H1 (cell line): Measurements from ENCODE around the gene MIOX. TPM values are rescaled to one million over a fixed set of nuclear protein-coding genes. Genes with fewer than 3 reads are reported as not detected.

Experiments used
- CTCF ChIA-PET: fragments of 300-600 bp; sonication (Branson Sonifier 250); formaldehyde crosslinking; loops from one replicate; lab custom pipeline; 2021; ENCODE audit not compliant: partially characterized antibody; lab: Charles Lee
- POLR2A ChIA-PET: fragments of 300-600 bp; sonication (Branson Sonifier 250); formaldehyde crosslinking; loops from one replicate; lab custom pipeline; 2021; ENCODE audit warnings: inconsistent platforms; ENCODE audit not compliant: partially characterized antibody; lab: Charles Lee
- DNase-seq, 2 experiments: peaks; one replicate each; pipeline versions ENCODE4 v3.0.0 to v3.0.0-alpha.2; 2010 to 2022; ENCODE audit warnings: low spot score in 2 of 2, low read depth in 1 of 2, mixed read lengths in 1 of 2
- FAIRE-seq: peaks from 2 replicates; lab custom pipeline; 2011; peaks lifted over from hg19 to GRCh38; lab: Jason Lieb, UNC
- H2AFZ ChIP-seq: 2 replicates; pipeline ENCODE4 v1.8.1; 2012; ENCODE audit warnings: low read length, inconsistent platforms
- H2AK5ac ChIP-seq: 2 replicates; pipeline ENCODE4 v1.6.1; 2013; ENCODE audit warnings: low read depth, low read length
- H2BK120ac ChIP-seq: replicated peaks from 2 replicates; pipeline ENCODE3; 2013; ENCODE audit warnings: low read depth, low read length, inconsistent platforms
- H2BK12ac ChIP-seq: 2 replicates; pipeline ENCODE4 v1.6.1; 2013; ENCODE audit warnings: low read depth, low read length
- H2BK15ac ChIP-seq: 2 replicates; pipeline ENCODE4 v1.6.1; 2013; ENCODE audit warnings: low read length
- H2BK20ac ChIP-seq: 2 replicates; pipeline ENCODE4 v1.6.1; 2013; ENCODE audit warnings: low read length
- H2BK5ac ChIP-seq: 2 replicates; pipeline ENCODE4 v1.6.1; 2013; ENCODE audit warnings: low read depth, low read length
- H3K14ac ChIP-seq: 2 replicates; pipeline ENCODE4 v1.6.1; 2013; ENCODE audit warnings: inconsistent platforms; ENCODE audit not compliant: insufficient read length
- H3K18ac ChIP-seq: 2 replicates; pipeline ENCODE4 v1.6.1; 2013; ENCODE audit warnings: low read length; ENCODE audit errors: extremely low read depth
- H3K23ac ChIP-seq: 2 replicates; pipeline ENCODE4 v1.6.1; 2013; ENCODE audit warnings: inconsistent platforms; ENCODE audit not compliant: insufficient read length
- H3K23me2 ChIP-seq: 2 replicates; pipeline ENCODE4 v1.6.1; 2013; ENCODE audit warnings: low read depth, low read length
- H3K27ac ChIP-seq: 2 replicates; pipeline ENCODE4 v1.6.1; 2011; ENCODE audit warnings: low read depth, low read length, inconsistent platforms
- H3K27me3 ChIP-seq, 4 experiments: replicated peaks in 1 of 4; 1 replicate in 1 of 4; 2 replicates in 3 of 4; pipeline versions ENCODE4 v1.6.1 to v1.8.1; 2011 to 2013; ENCODE audit warnings: low read length in 3 of 4, mild to moderate bottlenecking in 3 of 4, inconsistent platforms in 2 of 4, mixed read lengths in 2 of 4, moderate library complexity in 1 of 4; ENCODE audit not compliant: control insufficient read depth in 3 of 4, insufficient read depth in 3 of 4; ENCODE audit errors: extremely low read depth in 1 of 4
- H3K36me3 ChIP-seq, 4 experiments: 2 replicates each; pipeline versions ENCODE4 v1.6.1 to v1.8.1; 2011 to 2013; ENCODE audit warnings: mild to moderate bottlenecking in 4 of 4, low read length in 3 of 4, moderate library complexity in 2 of 4, control low read depth in 1 of 4, inconsistent platforms in 1 of 4; ENCODE audit not compliant: insufficient read depth in 4 of 4, control insufficient read depth in 2 of 4
- H3K4ac ChIP-seq: replicated peaks from 2 replicates; pipeline ENCODE3; 2013; ENCODE audit warnings: low read length, low read depth, mixed read lengths, inconsistent platforms; ENCODE audit not compliant: insufficient read length
- H3K4me1 ChIP-seq, 4 experiments: replicated peaks in 1 of 4; 1 replicate in 1 of 4; 2 replicates in 3 of 4; pipeline versions ENCODE4 v1.6.1 to v1.8.1; 2011 to 2013; ENCODE audit warnings: low read length in 3 of 4, inconsistent platforms in 2 of 4, mixed read lengths in 1 of 4; ENCODE audit not compliant: insufficient read depth in 4 of 4, control insufficient read depth in 3 of 4
- H3K4me2 ChIP-seq, 2 experiments: 2 replicates each; pipeline versions ENCODE4 v1.6.1 to v1.8.1; 2011 to 2013; ENCODE audit warnings: low read depth in 2 of 2, low read length in 2 of 2, control low read depth in 1 of 2, inconsistent platforms in 1 of 2, mild to moderate bottlenecking in 1 of 2; ENCODE audit not compliant: insufficient read depth in 1 of 2
- H3K4me3 ChIP-seq, 4 experiments: fragments of 200-600, 300-600 bp in 1 of 4; sonication (generic), shearing (Covaris generic), sonication (Bioruptor Twin) in 1 of 4; 2 replicates each; pipeline versions ENCODE4 v1.5.1 to v1.8.1; 2011 to 2016; ENCODE audit warnings: low read length in 4 of 4, low read depth in 3 of 4, control low read depth in 2 of 4, inconsistent platforms in 2 of 4, mild to moderate bottlenecking in 2 of 4, mixed read lengths in 1 of 4, moderate library complexity in 1 of 4; ENCODE audit not compliant: insufficient read depth in 2 of 4; ENCODE audit errors: extremely low read depth in 1 of 4
- H3K56ac ChIP-seq: replicated peaks from 2 replicates; pipeline ENCODE3; 2013; ENCODE audit warnings: low read depth, mild to moderate bottlenecking, mixed read lengths, low read length, inconsistent platforms; ENCODE audit not compliant: insufficient read length
- H3K79me1 ChIP-seq: 2 replicates; pipeline ENCODE4 v1.6.1; 2013; ENCODE audit warnings: low read depth, low read length, control low read depth
- H3K79me2 ChIP-seq, 2 experiments: 2 replicates each; pipeline versions ENCODE4 v1.6.1 to v1.8.1; 2012 to 2013; ENCODE audit warnings: low read length in 2 of 2, mild to moderate bottlenecking in 2 of 2, inconsistent platforms in 1 of 2; ENCODE audit not compliant: insufficient read depth in 2 of 2, control insufficient read depth in 1 of 2
- H3K9ac ChIP-seq, 4 experiments: replicated peaks in 1 of 4; 1 replicate in 1 of 4; 2 replicates in 3 of 4; pipeline versions ENCODE4 v1.6.1 to v1.8.1; 2011 to 2013; ENCODE audit warnings: low read depth in 3 of 4, low read length in 3 of 4, control low read depth in 2 of 4, mild to moderate bottlenecking in 2 of 4, moderate library complexity in 2 of 4, inconsistent platforms in 1 of 4; ENCODE audit errors: extremely low read depth in 1 of 4
- H3K9me3 ChIP-seq, 2 experiments: 2 replicates each; pipeline versions ENCODE4 v1.6.1 to v1.8.1; 2012 to 2013; ENCODE audit warnings: mild to moderate bottlenecking in 2 of 2, moderate library complexity in 2 of 2, control low read depth in 1 of 2, inconsistent platforms in 1 of 2, low read depth in 1 of 2, low read length in 1 of 2, mixed read lengths in 1 of 2; ENCODE audit not compliant: insufficient read depth in 2 of 2
- H4K20me1 ChIP-seq, 2 experiments: replicated peaks in 1 of 2; 2 replicates each; pipeline versions ENCODE3 to v1.8.1; 2011 to 2013; ENCODE audit warnings: inconsistent platforms in 2 of 2, low read length in 2 of 2, mild to moderate bottlenecking in 1 of 2; ENCODE audit not compliant: insufficient read depth in 2 of 2, control insufficient read depth in 1 of 2
- H4K5ac ChIP-seq: 2 replicates; pipeline ENCODE4 v1.6.1; 2013; ENCODE audit warnings: low read length, low read depth, mixed read lengths, inconsistent platforms; ENCODE audit not compliant: insufficient read length
- H4K8ac ChIP-seq: 2 replicates; pipeline ENCODE4 v1.8.0; 2013; ENCODE audit warnings: mild to moderate bottlenecking, moderate library complexity, low read length, inconsistent platforms; ENCODE audit not compliant: insufficient read depth; ENCODE audit errors: extremely low read depth
- H4K91ac ChIP-seq: replicated peaks from 2 replicates; pipeline ENCODE3; 2013; ENCODE audit warnings: low read length, mixed read lengths, inconsistent platforms; ENCODE audit not compliant: insufficient read length
- CBX5 ChIP-seq: fragments of 300-800, 300-1000 bp; sonication (generic); IDR thresholded peaks from 2 replicates; pipeline ENCODE4 v1.7.1; 2016; ENCODE audit warnings: antibody characterized with exemption, low read length, low read depth
- CEBPB ChIP-seq: IDR thresholded peaks from 2 replicates; pipeline ENCODE4 v1.6.1; 2012; ENCODE audit warnings: low read depth, low read length
- CHD1 ChIP-seq: IDR thresholded peaks from 2 replicates; pipeline ENCODE4 v1.6.1; 2012; ENCODE audit warnings: low read depth, low read length, improper control_type of control experiment
- EP300 ChIP-seq, 2 experiments: IDR thresholded peaks; 1 replicate in 1 of 2; 2 replicates in 1 of 2; pipeline ENCODE4 v1.6.1; 2011 to 2012; ENCODE audit warnings: low read depth in 2 of 2, low read length in 2 of 2, mild to moderate bottlenecking in 2 of 2, borderline replicate concordance in 1 of 2, inconsistent platforms in 1 of 2, moderate library complexity in 1 of 2
- FOSL1 ChIP-seq: IDR thresholded peaks from 2 replicates; pipeline ENCODE4 v1.6.1; 2011; ENCODE audit warnings: mild to moderate bottlenecking, low read depth, low read length, moderate library complexity; ENCODE audit not compliant: insufficient read depth
- NRF1 ChIP-seq: IDR thresholded peaks from 2 replicates; pipeline ENCODE4 v1.6.1; 2011; ENCODE audit warnings: mild to moderate bottlenecking, low read depth, low read length, improper control_type of control experiment
- RBBP5 ChIP-seq: IDR thresholded peaks from 2 replicates; pipeline ENCODE4 v1.7.1; 2012; ENCODE audit warnings: low read depth, mild to moderate bottlenecking, inconsistent platforms, low read length, moderate library complexity, borderline replicate concordance
- RXRA ChIP-seq: IDR thresholded peaks from 2 replicates; pipeline ENCODE4 v1.6.1; 2011; ENCODE audit warnings: low read depth, mild to moderate bottlenecking, low read length, moderate library complexity; ENCODE audit not compliant: insufficient read depth
- TCF12 ChIP-seq: IDR thresholded peaks from 2 replicates; pipeline ENCODE4 v1.6.1; 2011; ENCODE audit warnings: low read depth, mild to moderate bottlenecking, low read length
- TEAD4 ChIP-seq: IDR thresholded peaks from 2 replicates; pipeline ENCODE4 v1.6.1; 2012; ENCODE audit warnings: low read depth, low read length, inconsistent platforms, mixed read lengths
- YY1 ChIP-seq: IDR thresholded peaks from 2 replicates; pipeline ENCODE4 v1.6.1; 2011; ENCODE audit warnings: low read depth, mild to moderate bottlenecking, low read length
- ZNF274 ChIP-seq: IDR thresholded peaks from 2 replicates; pipeline ENCODE4 v1.7.0; 2012; ENCODE audit warnings: low read length, borderline replicate concordance; ENCODE audit errors: extremely low read depth
- WGBS, 2 experiments: shearing (Covaris generic) in 1 of 2; methylation state at CpG; one replicate each; pipeline versions ENCODE4 v1.1.6 to v1.1.7; 2013 to 2015; ENCODE audit warnings: low lambda C conversion rate in 2 of 2, mixed read lengths in 2 of 2, inconsistent platforms in 1 of 2, low coverage in 1 of 2, missing lambda C conversion rate in 1 of 2; ENCODE audit not compliant: insufficient replicate concordance in 2 of 2, insufficient coverage in 1 of 2, insufficient read length in 1 of 2; ENCODE audit errors: extremely low coverage in 1 of 2, missing lambda C conversion rate in 1 of 2; 5-methylcytosine and 5-hydroxymethylcytosine counted together
- polyA plus RNA-seq, 7 experiments: library from polyadenylated mRNA; depleted of rRNA in 3 of 7; stranded (reverse) in 5 of 7; unstranded in 2 of 7; fragments of >200 nt in 5 of 7; fragments of 200-250 nt in 2 of 7; gene quantifications; 1 replicate in 5 of 7; 2 replicates in 1 of 7; 4 replicates in 1 of 7; pipeline versions ENCODE4 v1.2.1 to v1.2.3, GENCODE V29; 2011 to 2013; ENCODE audit warnings: missing spikeins in 2 of 7, mixed read lengths in 2 of 7
- total RNA-seq: library from RNA; stranded (reverse); fragmentation: NEBNext Ultra II Directional; extraction: Animal tissue kit (Norgen Biotek cat#: 25700); gene quantifications from 2 replicates; pipeline ENCODE4 v1.2.1, GENCODE V29; 2021
- TF ChIP-seq, protein P1 (sequence below): IDR thresholded peaks from 2 replicates; pipeline ENCODE4 v1.6.1; 2012; ENCODE audit warnings: inconsistent platforms

Gene MIOX
- total and polyA plus RNA-seq, 2 of the 8 experiments (the other 6 are each of a cell fraction or from before 2014, with no cell fraction given): 0.30 to 0.32 TPM

- Histone ChIP-seq H3K14ac (no peak overlapping the region), H4K8ac (0 out of 2 replicates have a peak overlapping the region, but pooled peaks have one; percentile 28), H3K27ac (no peak overlapping the region), H3K79me2 (peaks cover 0 to under 1% of the 10 kb centered on the region in 2 experiments; a peak in 1 of 4 replicates), H2AFZ (no peak overlapping the region), H4K5ac (no peak overlapping the region), H4K91ac (no peak overlapping the region), H2BK12ac (no peak overlapping the region), H2BK120ac (no peak overlapping the region), H3K4me1 (peaks cover 0 to 3% (median 0%) of the 10 kb centered on the region in 4 experiments; a peak in 2 of 7 replicates), H3K4ac (no peak overlapping the region), H2BK20ac (no peak overlapping the region), H3K4me3 (no peak overlapping the region), H3K79me1 (peaks cover 6% of the 10 kb centered on the region; the same call in 1 of the 2 replicates), H3K18ac (no peak overlapping the region), H3K36me3 (peaks cover 4 to 25% (median 19%) of the 10 kb centered on the region in 4 experiments; a peak in 7 of 8 replicates), H3K4me2 (no peak overlapping the region), H3K9me3 (no peaks in the 10 kb centered on the region), H3K27me3 (no peaks in the 10 kb centered on the region), H2AK5ac (no peak overlapping the region), H3K56ac (no peak overlapping the region), H2BK5ac (no peak overlapping the region), H3K23ac (no peak overlapping the region), H3K9ac (no peak overlapping the region), H4K20me1 (peaks cover 3 to 17% of the 10 kb centered on the region in 2 experiments), H2BK15ac (no peak overlapping the region), H3K23me2 (peaks cover 9% of the 10 kb centered on the region; the same call in 1 of the 2 replicates)
- FAIRE-seq (no peak), DNase-seq (no peak)
- CTCF ChIA-PET: no interaction called here
- POLR2A ChIA-PET: no interaction called here
- WGBS, 2 experiments: 82% methylated on average over 10 of the region's 13 CpGs; no CpG with 5 or more reads in 1 of the 2 experiments
- TF ChIP-seq EP300 (IDR thresholded peaks at IDR 0.05; ENCODE audit: borderline replicate concordance in 1 of 2, low read depth in 2 of 2, low read length in 2 of 2) (no peak), TCF12 (no peak), RBBP5 (no peak), YY1 (no peak), CEBPB (no peak), TEAD4 (no peak), CHD1 (no peak), ZNF274 (no peak), RXRA (no peak), NRF1 (no peak), CBX5 (no peak), FOSL1 (no peak)
- TF ChIP-seq, protein P1, sequence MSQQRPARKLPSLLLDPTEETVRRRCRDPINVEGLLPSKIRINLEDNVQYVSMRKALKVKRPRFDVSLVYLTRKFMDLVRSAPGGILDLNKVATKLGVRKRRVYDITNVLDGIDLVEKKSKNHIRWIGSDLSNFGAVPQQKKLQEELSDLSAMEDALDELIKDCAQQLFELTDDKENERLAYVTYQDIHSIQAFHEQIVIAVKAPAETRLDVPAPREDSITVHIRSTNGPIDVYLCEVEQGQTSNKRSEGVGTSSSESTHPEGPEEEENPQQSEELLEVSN: no peak
These were observed 34.3 kb downstream of the MIOX start for GRCh38 chr22:50520826-50521453.
